OCI-LY7 (cell line): ENCODE results near the gene LHPP.

Experiments
- CTCF ChIP-seq: fragments of 200-600 bp; sonication (generic); conservative IDR thresholded peaks from 2 replicates; pipeline ENCODE4 v1.5.1; 2014; ENCODE audit warnings: mild to moderate bottlenecking, antibody characterized with exemption, low read length, moderate library complexity, mixed read lengths
- EZH2phosphoT487 ChIP-seq: fragments of 200-600 bp; sonication (generic); IDR thresholded peaks from 2 replicates; pipeline ENCODE4 v1.6.1; 2018; ENCODE audit warnings: low read depth, borderline replicate concordance, mild to moderate bottlenecking, mixed run types, antibody characterized with exemption, low read length, moderate library complexity, mixed read lengths

DNA sequence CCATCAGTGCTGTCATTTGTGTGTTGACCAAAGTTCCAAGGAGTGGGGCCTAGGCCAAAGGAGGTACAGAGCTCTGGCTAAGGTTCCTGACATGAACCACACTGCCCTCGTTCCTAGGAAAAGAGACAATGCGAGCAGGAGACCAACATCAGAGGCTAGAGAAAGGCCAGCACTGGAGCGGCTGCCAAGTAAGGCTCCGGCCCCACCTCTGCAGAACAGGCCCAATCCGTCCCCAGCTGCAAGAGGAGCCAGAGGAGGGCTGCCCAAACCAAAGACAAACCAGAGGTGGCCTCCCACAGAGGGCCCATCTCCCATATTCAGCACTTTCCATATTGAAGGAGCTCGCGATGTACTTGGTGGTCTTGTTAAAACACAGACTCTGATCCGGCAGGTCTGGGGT, 201.6 kb downstream of the LHPP start:
- TF ChIP-seq CTCF (no peak), EZH2phosphoT487 (no peak)
